Fibroblast of mammary gland (primary cell): ENCODE measurements around the gene RAD51D.
"Not testable (repeated sequence)": the region's sequence is repeated elsewhere in the genome, so short reads cannot be mapped to it uniquely, and the experiment has no call there.

Experiments used
- DNase-seq: peaks from one replicate; pipeline ENCODE4 v3.0.0-alpha.2; 2010; ENCODE audit warnings: low read depth
- H3K4me3 ChIP-seq: 2 replicates; pipeline ENCODE4 v1.5.1; 2011; ENCODE audit warnings: low read depth, mild to moderate bottlenecking, low read length, moderate library complexity; ENCODE audit not compliant: control insufficient read depth
- CTCF ChIP-seq: conservative IDR thresholded peaks from 2 replicates; pipeline ENCODE4 v1.5.1; 2011; ENCODE audit warnings: low read depth, low read length, inconsistent platforms; ENCODE audit not compliant: control insufficient read depth, insufficient read depth

The RAD51D gene

DNA sequence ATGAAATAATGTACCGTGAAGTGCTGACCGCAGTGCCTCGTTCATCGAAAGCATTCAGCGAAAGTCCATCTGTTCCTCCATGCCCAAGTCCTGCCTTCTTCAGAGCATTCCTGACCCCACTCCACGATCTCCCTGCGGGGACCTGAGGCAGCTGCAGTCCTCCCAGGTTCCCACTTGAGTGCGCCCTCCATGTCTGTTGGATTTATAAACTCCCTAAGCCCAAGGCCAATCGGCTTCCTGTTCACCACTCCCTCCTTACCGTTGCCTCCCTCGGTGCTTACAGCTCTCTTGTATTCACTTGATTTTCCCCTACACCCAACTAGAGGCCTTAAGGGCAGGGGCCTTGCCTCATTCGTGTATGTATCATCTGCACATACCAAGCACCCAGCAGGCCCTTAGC lies 2.8 kb downstream of the RAD51D start:
- DNase-seq = no peak
- H3K4me3 ChIP-seq = no peak overlapping the region
- TF ChIP-seq CTCF = no peak

DNA sequence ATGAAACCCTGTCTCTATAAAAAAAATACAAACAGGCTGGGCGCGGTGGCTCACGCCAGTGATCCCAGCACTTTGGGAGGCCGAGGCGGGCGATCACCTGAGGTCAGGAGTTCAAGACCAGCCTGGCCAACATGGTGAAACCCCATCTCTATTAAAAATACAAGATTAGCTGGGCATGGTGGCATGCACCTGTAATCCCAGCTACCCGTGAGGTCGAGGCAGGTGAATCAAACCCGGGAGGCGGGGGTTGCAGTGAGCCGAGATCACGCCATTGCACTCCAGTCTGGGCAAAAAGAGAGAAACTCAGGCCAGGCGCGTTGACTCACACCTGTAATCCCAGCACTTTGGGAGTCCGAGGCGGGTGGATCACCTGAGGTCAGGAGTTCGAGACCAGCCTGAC lies 8.9 kb downstream of the RAD51D start:
- not testable (repeated sequence) for DNase-seq, H3K4me3 ChIP-seq

GRCh38 chr17:35104844-35105450 lies 14.7 kb downstream of the RAD51D start:
- TF ChIP-seq CTCF = no peak
- DNase-seq = no peak
- no peak overlapping the region for H3K4me3 ChIP-seq

- no peak for DNase-seq
- H3K4me3 ChIP-seq = no peak overlapping the region
- TF ChIP-seq CTCF = no peak
Measured at GRCh38 chr17:35103271-35103670, 16.4 kb downstream of the RAD51D start.

GRCh38 chr17:35101725-35102124 lies 17.9 kb downstream of the RAD51D start:
- no peak overlapping the region for H3K4me3 ChIP-seq
- DNase-seq = no peak
- no peak for TF ChIP-seq CTCF

GRCh38 chr17:35101036-35101435 lies 18.6 kb downstream of the RAD51D start:
- TF ChIP-seq CTCF = no peak
- no peak overlapping the region for H3K4me3 ChIP-seq
- DNase-seq = no peak

DNA sequence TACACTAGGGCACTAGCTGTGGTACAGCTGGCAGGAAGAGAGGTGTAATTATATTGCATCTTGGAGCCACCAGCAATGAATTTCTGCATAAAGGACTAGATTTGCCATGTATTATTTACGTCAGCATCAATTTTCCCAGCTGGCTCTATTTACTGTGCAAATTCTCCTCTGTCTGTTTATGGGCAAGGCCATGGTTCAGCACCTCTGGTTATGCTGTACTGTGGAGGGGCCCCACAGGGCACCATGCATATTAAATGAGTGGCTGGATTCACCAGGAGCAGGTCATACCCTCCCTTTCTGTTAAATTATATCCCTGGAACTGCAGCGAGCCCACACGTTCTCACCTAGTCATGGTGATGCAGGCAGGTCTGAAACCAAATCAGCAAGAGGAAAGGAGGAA lies 19.8 kb downstream of the RAD51D start:
- DNase-seq = no peak
- no peak overlapping the region for H3K4me3 ChIP-seq
- no peak for TF ChIP-seq CTCF

- DNase-seq = no peak
- TF ChIP-seq CTCF = no peak
- H3K4me3 ChIP-seq = no peak overlapping the region
Measured at GRCh38 chr17:35097776-35098175, 21.9 kb downstream of the RAD51D start.
